Neural cell (in vitro differentiated cells): Measurements from ENCODE around the gene FABP7. TPM values are rescaled to one million over a fixed set of nuclear protein-coding genes. Genes with fewer than 3 reads are reported as not detected.

Experiments used
- H2AFZ ChIP-seq: fragments of 200-600, 300-800 bp; sonication (generic), shearing (Covaris generic); 2 replicates; pipeline ENCODE4 v1.6.0; 2014; ENCODE audit warnings: low read depth, mild to moderate bottlenecking, antibody characterized with exemption, low read length, moderate library complexity
- H3F3A ChIP-seq: fragments of 200-600 bp; shearing (Covaris generic); 2 replicates; pipeline ENCODE4 v1.6.1; 2016; ENCODE audit warnings: mild to moderate bottlenecking, moderate library complexity, mixed read lengths, antibody characterized with exemption, low read length; ENCODE audit not compliant: insufficient read depth, poor library complexity, severe bottlenecking
- H3K27ac ChIP-seq: fragments of 200-600, 300-800 bp; sonication (generic), shearing (Covaris generic); 2 replicates; pipeline ENCODE4 v1.5.1; 2014; ENCODE audit warnings: mild to moderate bottlenecking, low read length, moderate library complexity
- H3K27me3 ChIP-seq: fragments of 300-800, 200-600 bp; sonication (generic), shearing (Covaris generic); 2 replicates; pipeline ENCODE4 v1.6.0; 2014; ENCODE audit warnings: mild to moderate bottlenecking, low read depth, low read length, moderate library complexity; ENCODE audit not compliant: insufficient read depth
- H3K36me3 ChIP-seq: fragments of 300-800, 200-600 bp; sonication (generic), shearing (Covaris generic); 2 replicates; pipeline ENCODE4 v1.5.1; 2014; ENCODE audit warnings: mild to moderate bottlenecking, antibody characterized with exemption, low read length, moderate library complexity; ENCODE audit not compliant: insufficient read depth
- H3K4me2 ChIP-seq: fragments of 300-800, 200-600 bp; sonication (generic), shearing (Covaris generic); 2 replicates; pipeline ENCODE4 v1.6.0; 2014; ENCODE audit warnings: mild to moderate bottlenecking, low read length
- H3K4me3 ChIP-seq: fragments of 300-800, 200-600 bp; sonication (generic), shearing (Covaris generic); 2 replicates; pipeline ENCODE4 v1.5.1; 2014; ENCODE audit warnings: mild to moderate bottlenecking, low read length, moderate library complexity
- H3K79me2 ChIP-seq: fragments of 200-600 bp; shearing (Covaris generic); replicated peaks from 2 replicates; pipeline ENCODE4 v1.6.0; 2014; ENCODE audit warnings: mild to moderate bottlenecking, low read length, moderate library complexity; ENCODE audit not compliant: insufficient read depth
- H3K9ac ChIP-seq: fragments of 300-800, 200-600 bp; sonication (generic), shearing (Covaris generic); 2 replicates; pipeline ENCODE4 v1.6.1; 2016; ENCODE audit warnings: mild to moderate bottlenecking, low read length, mixed read lengths
- H3K9me2 ChIP-seq: fragments of 200-600 bp; shearing (Covaris generic); 2 replicates; pipeline ENCODE4 v1.6.1; 2016; ENCODE audit warnings: mild to moderate bottlenecking, low read length, mixed read lengths; ENCODE audit not compliant: insufficient read depth
- H3K9me3 ChIP-seq: fragments of 200-600, 300-800 bp; sonication (generic), shearing (Covaris generic); 2 replicates; pipeline ENCODE4 v1.6.1; 2016; ENCODE audit warnings: mild to moderate bottlenecking, mixed run types, low read length, moderate library complexity, mixed read lengths
- H4K20me1 ChIP-seq: fragments of 200-600 bp; shearing (Covaris generic); 2 replicates; pipeline ENCODE4 v1.6.1; 2016; ENCODE audit warnings: mild to moderate bottlenecking, mixed run types; ENCODE audit not compliant: insufficient read depth
- EP300 ChIP-seq: fragments of 450-650 bp; conservative IDR thresholded peaks from 2 replicates; pipeline ENCODE4 v1.6.1; 2014; ENCODE audit warnings: antibody characterized with exemption, mild to moderate bottlenecking, moderate library complexity; ENCODE audit not compliant: poor library complexity, severe bottlenecking
- EZH2 ChIP-seq: fragments of 200-600, 300-800 bp; shearing (Covaris generic), sonication (generic); IDR thresholded peaks from 2 replicates; pipeline ENCODE4 v1.6.1; 2014; ENCODE audit warnings: antibody characterized with exemption, low read length, borderline replicate concordance, mild to moderate bottlenecking; ENCODE audit not compliant: insufficient read depth, poor library complexity, severe bottlenecking
- MXI1 ChIP-seq: fragments of 450-650 bp; conservative IDR thresholded peaks from 2 replicates; pipeline ENCODE4 v1.6.1; 2014; ENCODE audit warnings: antibody characterized with exemption, mild to moderate bottlenecking; ENCODE audit not compliant: poor library complexity, severe bottlenecking
- POLR2AphosphoS5 ChIP-seq: IDR thresholded peaks from 2 replicates; pipeline ENCODE4 v1.6.1; 2012
- RAD21 ChIP-seq: fragments of 450-650 bp; conservative IDR thresholded peaks from 2 replicates; pipeline ENCODE4 v1.6.1; 2014; ENCODE audit warnings: antibody characterized with exemption, mild to moderate bottlenecking, moderate library complexity
- SMC3 ChIP-seq: fragments of 450-650 bp; conservative IDR thresholded peaks from 2 replicates; pipeline ENCODE4 v1.6.1; 2014; ENCODE audit warnings: antibody characterized with exemption, mild to moderate bottlenecking, moderate library complexity; ENCODE audit not compliant: poor library complexity
- TAF1 ChIP-seq: IDR thresholded peaks from 2 replicates; pipeline ENCODE4 v1.6.1; 2012; ENCODE audit warnings: low read depth
- polyA plus RNA-seq: library from polyadenylated mRNA; depleted of rRNA; stranded (reverse); fragments of >200 nt; gene quantifications from 2 replicates; pipeline ENCODE4 v1.2.3, GENCODE V29; 2014
- TF ChIP-seq, protein P1 (sequence below): fragments of 450-650 bp; IDR thresholded peaks from 2 replicates; pipeline ENCODE4 v1.5.1; 2014; ENCODE audit warnings: antibody characterized with exemption, mild to moderate bottlenecking, moderate library complexity; ENCODE audit not compliant: poor library complexity, severe bottlenecking
- TF ChIP-seq, protein P2 (sequence below): IDR thresholded peaks from 2 replicates; pipeline ENCODE4 v1.6.1; 2012; ENCODE audit warnings: borderline replicate concordance

FABP7 gene
- polyA plus RNA-seq, 1 donor from 2014 or later, result 37.2 TPM

DNA sequence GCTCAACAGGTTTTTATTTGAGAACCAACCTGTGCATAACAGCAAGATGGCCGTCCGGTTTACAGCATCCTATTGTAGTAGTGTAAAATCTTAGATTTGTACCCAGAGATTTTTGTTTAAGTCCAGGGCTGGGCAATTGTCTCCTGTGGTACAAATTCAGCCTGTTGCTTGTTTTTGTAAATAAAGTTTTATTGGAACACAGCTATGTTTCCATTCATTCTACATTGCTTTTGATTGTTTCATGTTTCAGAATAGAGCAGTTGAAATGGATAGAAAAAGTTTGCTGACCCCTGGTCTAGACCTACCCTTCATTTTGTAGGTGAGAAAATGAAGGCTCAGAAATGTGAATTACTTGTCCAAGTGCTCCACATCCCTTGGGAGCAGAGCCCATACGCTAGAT lies 18.0 kb downstream of the FABP7 start:
- no peak for TF ChIP-seq POLR2AphosphoS5
- TF ChIP-seq EZH2, result no peak
- TF ChIP-seq, protein P1, sequence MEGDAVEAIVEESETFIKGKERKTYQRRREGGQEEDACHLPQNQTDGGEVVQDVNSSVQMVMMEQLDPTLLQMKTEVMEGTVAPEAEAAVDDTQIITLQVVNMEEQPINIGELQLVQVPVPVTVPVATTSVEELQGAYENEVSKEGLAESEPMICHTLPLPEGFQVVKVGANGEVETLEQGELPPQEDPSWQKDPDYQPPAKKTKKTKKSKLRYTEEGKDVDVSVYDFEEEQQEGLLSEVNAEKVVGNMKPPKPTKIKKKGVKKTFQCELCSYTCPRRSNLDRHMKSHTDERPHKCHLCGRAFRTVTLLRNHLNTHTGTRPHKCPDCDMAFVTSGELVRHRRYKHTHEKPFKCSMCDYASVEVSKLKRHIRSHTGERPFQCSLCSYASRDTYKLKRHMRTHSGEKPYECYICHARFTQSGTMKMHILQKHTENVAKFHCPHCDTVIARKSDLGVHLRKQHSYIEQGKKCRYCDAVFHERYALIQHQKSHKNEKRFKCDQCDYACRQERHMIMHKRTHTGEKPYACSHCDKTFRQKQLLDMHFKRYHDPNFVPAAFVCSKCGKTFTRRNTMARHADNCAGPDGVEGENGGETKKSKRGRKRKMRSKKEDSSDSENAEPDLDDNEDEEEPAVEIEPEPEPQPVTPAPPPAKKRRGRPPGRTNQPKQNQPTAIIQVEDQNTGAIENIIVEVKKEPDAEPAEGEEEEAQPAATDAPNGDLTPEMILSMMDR, result no peak
- TF ChIP-seq TAF1, result no peak
- no peak for TF ChIP-seq RAD21
- no peak for TF ChIP-seq EP300
- TF ChIP-seq, protein P2, sequence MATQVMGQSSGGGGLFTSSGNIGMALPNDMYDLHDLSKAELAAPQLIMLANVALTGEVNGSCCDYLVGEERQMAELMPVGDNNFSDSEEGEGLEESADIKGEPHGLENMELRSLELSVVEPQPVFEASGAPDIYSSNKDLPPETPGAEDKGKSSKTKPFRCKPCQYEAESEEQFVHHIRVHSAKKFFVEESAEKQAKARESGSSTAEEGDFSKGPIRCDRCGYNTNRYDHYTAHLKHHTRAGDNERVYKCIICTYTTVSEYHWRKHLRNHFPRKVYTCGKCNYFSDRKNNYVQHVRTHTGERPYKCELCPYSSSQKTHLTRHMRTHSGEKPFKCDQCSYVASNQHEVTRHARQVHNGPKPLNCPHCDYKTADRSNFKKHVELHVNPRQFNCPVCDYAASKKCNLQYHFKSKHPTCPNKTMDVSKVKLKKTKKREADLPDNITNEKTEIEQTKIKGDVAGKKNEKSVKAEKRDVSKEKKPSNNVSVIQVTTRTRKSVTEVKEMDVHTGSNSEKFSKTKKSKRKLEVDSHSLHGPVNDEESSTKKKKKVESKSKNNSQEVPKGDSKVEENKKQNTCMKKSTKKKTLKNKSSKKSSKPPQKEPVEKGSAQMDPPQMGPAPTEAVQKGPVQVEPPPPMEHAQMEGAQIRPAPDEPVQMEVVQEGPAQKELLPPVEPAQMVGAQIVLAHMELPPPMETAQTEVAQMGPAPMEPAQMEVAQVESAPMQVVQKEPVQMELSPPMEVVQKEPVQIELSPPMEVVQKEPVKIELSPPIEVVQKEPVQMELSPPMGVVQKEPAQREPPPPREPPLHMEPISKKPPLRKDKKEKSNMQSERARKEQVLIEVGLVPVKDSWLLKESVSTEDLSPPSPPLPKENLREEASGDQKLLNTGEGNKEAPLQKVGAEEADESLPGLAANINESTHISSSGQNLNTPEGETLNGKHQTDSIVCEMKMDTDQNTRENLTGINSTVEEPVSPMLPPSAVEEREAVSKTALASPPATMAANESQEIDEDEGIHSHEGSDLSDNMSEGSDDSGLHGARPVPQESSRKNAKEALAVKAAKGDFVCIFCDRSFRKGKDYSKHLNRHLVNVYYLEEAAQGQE, result no peak
- TF ChIP-seq MXI1, result no peak
- no peak for TF ChIP-seq SMC3
- Histone ChIP-seq H3F3A (no peaks in the 10 kb centered on the region), H3K27ac (no peak overlapping the region), H3K79me2 (peaks cover 3% of the 10 kb centered on the region), H3K9me3 (no peaks in the 10 kb centered on the region), H3K27me3 (no peaks in the 10 kb centered on the region), H3K9ac (no peak overlapping the region), H3K9me2 (no peaks in the 10 kb centered on the region), H3K4me2 (no peak overlapping the region), H3K4me3 (no peak overlapping the region), H2AFZ (no peak overlapping the region), H4K20me1 (no peaks in the 10 kb centered on the region), H3K36me3 (no peaks in the 10 kb centered on the region)

DNA sequence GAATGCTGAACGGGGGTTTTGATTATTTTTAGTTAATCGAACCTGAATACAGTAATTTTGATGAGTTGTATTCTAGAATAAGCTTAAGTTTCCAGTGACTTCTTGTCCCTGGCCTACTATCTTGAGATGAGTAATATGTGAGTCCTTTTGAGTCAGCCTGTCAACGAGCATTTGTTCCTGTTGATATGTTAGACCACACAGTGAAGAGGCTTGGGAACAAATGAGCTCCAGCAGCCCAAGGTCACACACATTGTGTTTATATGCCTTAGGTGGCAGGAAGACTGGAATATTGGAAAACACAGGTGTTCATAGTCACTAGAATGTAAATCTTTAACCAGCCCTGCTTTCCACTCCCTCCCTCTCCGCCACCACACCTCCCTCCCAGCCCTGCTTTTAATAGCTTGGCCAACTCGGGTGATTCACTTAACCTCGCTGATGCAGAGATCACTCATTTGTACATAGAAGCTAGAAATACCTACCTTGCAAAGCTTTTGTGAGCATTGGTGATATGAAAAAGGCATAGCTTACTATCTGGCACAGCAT lies 18.7 kb downstream of the FABP7 start:
- no peaks in the 10 kb centered on the region for H3F3A ChIP-seq
- no peaks in the 10 kb centered on the region for H3K27me3 ChIP-seq
- H2AFZ ChIP-seq, result no peak overlapping the region
- H3K9me2 ChIP-seq, result no peaks in the 10 kb centered on the region
- no peak overlapping the region for H3K27ac ChIP-seq
- no peaks in the 10 kb centered on the region for H3K36me3 ChIP-seq
- H4K20me1 ChIP-seq, result no peaks in the 10 kb centered on the region
- H3K4me3 ChIP-seq, result no peak overlapping the region
- H3K9me3 ChIP-seq, result no peaks in the 10 kb centered on the region
- H3K9ac ChIP-seq, result no peak overlapping the region
- TF ChIP-seq RAD21, result no peak
- TF ChIP-seq TAF1, result no peak
- no peak for TF ChIP-seq EP300
- no peak for TF ChIP-seq POLR2AphosphoS5
- no peak for TF ChIP-seq EZH2
- TF ChIP-seq, protein P2, result no peak
- no peak for TF ChIP-seq SMC3
- TF ChIP-seq, protein P1, result no peak
- no peak for TF ChIP-seq MXI1
- H3K79me2 ChIP-seq, result no peaks in the 10 kb centered on the region
- H3K4me2 ChIP-seq, result no peak overlapping the region
